GM12872 (cell line): ENCODE measurements around the gene NME7.

Source experiments
- CTCF ChIP-seq: IDR thresholded peaks from 3 replicates; pipeline ENCODE4 v1.5.1; 2011; ENCODE audit warnings: low read depth, mild to moderate bottlenecking, low read length, moderate library complexity; ENCODE audit not compliant: insufficient read depth

Gene NME7

GRCh38 chr1:169202791-169203665 lies 164.6 kb downstream of the NME7 start:
- TF ChIP-seq CTCF, result no peak

DNA sequence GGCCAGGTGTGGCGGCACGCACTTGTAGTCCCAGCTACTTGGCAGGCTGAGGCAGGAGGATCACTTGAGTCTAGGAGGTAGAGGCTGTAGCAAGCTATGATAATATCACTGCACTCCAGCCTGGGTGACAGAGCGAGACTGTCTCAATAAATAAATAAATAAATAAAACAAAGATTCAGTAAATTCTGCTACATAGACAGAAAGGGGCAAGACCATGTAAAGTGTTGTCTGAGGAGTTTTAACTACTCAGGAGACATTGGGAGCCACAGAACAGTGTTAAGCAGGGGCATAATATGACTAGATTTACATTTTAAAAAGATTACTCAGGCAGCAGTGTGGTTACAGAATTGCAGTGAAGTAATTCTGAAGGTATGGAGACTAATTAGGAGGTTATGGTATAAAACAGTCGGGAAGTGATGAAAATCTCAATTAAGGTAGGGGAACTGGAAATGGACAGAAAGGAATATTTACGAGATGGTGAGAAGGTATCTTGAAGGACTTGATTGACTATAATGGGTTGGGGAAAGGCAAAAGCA lies 166.4 kb downstream of the NME7 start:
- TF ChIP-seq CTCF, result no peak

DNA sequence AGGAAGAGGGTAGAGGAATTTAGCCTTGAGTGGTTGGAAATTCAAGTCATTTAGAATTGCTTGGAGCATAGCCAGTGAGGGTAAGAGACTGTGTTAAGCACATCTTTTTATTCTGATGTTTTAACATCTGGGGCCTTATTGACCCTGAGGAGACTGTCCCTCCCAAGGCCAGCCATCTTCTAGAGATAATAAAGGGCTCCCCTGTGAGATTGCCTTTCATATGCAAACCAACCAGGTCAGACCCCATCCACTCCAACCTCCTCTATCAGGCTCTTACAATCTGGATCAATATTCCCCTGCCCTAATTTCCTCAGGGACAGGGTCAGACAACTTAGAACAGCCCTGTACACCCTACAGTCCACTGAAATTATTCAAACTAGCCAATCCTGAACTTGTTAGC lies 167.3 kb downstream of the NME7 start:
- no peak for TF ChIP-seq CTCF

DNA sequence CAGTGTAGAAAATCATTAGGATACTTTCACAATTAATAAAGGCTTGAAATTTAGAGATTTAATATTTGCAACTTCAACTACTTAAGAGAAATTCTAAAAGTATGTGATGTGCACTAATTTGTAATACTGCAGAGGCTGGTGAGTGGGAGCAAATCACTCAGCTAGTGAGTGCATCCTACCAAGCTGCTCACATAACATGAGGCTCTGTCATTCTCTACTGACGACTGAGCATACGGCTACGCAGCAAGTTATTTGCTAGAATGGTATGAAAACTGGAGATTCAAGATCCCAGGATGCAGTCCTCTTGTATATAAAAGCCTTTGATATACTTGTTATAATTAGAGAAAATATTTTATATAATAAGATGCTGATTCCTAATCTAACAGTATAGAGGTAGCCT lies 171.0 kb downstream of the NME7 start:
- no peak for TF ChIP-seq CTCF

DNA sequence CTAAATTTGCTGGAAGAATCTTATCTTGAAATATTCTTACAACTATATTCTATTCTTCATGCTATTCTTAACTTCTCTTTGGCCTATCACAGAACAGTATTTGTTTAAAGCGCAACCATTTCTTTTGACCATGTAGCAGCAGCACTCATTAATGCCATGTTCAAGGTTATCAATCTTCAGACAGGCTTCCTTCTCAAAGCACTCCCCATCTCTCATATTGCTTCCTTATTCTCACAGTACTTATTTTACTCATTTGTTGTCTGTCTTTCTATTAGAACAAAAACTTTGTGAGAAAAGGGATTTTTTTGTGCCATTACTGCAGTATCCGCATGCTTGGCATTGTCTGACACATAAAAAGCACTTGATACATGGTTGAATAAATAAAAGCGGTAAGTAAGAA lies 171.4 kb downstream of the NME7 start:
- TF ChIP-seq CTCF, result no peak

DNA sequence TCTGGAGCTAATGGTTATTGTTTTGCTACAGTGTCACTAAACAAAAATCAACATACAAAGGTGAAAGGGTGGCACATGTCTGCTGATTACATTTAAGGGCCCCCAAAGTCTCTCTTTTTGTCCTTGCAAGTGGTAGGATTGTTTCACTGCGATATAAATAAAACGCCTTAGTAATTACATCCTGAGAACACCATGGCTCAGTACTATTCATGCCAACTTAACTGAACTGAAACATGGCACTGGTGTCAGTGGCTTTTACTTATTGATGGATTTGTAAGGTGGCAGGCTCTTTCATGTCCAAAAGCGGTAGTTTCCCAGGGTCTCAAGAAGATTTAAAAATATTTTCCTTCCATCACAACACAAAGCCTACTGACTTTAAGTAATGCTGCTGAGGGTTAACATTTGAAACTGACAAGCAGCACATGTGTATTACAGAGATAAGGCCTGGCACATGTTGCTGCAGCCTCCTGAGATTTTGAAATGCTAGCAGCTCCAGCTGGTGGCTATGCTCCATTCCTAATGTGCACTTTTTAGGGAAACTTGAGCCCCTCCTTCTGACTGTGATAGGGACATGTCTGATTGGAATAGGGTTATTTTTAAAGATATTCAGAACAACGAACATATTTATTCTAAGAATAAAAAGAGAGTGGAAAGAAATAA lies 174.3 kb downstream of the NME7 start:
- TF ChIP-seq CTCF, result no peak

DNA sequence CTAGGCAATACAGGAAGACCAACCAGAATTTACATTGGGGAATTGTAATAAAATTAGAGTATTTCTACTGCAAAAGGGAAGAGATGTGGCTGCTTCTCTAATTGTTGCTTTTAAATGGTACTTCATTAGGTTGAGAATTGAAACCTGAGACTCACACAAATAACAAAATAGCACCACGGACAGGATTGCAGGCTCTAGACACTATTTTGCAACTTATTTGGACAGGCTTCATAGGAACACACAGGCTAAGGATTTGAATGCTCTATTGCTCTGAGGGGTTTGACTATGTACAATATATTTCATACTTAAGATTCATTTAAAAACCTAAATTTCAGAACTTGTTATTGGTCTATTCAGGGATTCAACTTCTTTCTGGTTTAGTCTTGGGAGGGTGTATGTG lies 181.5 kb downstream of the NME7 start:
- TF ChIP-seq CTCF, result no peak
